GM12801 (cell line): ENCODE measurements around the gene DNAH10.

ENCODE experiments used
- CTCF ChIP-seq: IDR thresholded peaks from one replicate; pipeline ENCODE4 v1.5.1; 2011; ENCODE audit warnings: control low read depth; ENCODE audit not compliant: insufficient read length; ENCODE audit errors: extremely low read depth

Gene DNAH10

DNA sequence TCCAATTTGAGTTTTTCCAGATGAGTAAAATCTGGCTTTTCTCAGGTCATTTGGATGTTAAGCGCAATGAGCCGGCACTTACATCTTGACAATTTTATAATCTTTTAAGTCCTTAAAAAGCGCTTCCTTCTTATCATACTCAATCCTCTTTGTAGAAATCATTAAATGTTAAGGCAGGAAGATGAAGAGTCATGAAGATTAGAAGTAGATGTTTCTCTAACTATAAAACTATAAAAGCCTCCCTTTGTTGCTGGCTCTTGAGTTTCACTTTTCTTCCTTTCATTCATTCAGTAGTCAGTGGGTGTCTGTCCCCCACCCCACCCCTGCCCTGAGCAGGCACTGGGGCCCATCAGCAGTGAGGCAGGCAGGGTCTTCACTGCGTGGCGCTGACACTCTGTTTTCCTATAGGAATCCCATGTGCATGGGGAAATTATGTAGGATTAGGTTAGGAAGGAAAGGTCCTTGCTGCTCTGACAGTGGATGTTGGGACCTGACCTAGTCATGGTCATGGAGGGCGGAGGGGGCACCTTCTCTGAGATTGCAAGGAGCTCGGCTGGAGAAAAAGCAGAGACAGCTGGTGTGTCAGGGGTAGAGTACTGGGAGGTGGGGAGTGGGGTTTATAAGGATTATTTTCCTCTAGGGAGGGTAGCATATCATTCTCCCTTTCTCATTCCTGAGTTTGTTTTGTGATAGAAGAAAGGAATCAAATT, 144.8 kb downstream of the DNAH10 start:
- no peak for TF ChIP-seq CTCF

DNA sequence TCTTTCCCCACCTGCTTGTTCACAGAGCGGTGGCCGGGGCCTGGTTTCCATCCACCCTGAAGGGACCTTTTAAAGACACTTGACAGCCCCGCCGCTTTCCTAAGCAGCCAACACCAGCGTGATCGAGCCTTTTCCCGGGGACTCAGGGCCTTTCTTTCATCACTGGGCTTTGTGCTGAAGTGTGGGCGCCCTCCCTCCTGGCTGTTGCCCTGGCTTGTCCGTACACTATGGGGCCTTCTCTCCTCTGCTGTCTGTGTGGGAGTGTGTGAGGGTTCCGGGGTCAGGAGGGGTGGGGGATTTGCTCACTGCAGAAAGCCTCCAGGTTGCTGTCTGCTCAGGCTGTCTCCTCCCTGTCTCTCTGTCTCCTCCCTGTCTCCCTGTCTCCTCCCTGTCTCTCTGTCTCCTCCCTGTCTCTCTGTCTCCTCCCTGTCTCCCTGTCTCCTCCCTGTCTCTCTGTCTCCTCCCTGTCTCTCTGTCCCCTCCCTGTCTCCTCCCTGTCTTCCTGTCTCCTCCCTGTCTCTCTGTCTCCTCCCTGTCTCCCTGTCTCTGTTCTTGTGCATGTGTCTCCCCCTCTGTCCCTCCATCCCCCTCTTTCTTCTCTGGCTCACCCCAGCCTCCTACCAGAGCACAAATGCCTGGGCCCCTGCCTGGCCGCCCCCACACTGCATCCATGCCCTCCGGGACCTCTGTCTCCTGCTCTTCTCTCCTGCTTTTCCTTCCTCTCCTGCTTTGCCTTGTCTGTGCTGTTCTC, 145.8 kb downstream of the DNAH10 start:
- no peak for TF ChIP-seq CTCF

DNA sequence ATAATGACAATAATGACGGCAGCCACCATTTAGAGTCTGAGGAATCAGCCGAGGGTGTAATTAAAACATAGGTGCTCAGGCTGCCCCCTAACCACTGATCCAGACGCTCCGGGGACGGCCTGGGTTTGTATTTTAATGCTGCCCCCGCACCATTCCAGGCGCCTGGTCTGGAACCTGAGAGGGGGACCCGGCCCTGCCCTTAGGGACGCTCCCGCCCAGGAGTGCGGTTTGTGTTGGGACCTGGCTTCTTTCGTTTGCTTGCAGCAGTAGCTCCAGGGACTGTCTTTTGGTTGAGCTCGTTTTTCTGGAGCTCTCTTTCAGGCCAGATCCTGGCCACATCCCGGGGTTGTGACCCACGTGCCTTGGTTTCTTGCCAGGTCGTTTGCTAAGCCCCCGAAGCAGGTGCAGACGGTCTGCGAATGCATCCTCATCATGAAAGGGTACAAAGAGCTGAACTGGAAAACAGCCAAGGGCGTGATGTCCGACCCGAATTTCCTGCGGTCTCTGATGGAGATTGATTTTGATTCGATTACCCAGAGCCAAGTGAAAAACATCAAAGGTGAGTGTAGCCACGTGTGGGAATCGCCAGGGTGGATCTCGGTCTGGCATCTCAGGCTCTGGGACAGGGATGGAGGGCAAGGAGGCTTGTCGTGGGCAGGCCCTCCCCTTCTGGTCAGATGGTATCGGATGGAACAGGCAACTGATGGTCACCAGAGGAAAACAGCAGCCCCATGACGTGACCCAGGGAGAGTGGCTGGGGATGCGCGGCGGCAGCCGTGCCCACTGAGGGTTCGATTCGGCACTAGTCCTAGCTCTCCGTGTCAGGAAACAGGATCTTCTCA, 147.0 kb downstream of the DNAH10 start:
- no peak for TF ChIP-seq CTCF

- TF ChIP-seq CTCF = no peak
These were observed 148.0 kb downstream of the DNAH10 start for GRCh38 chr12:123910057-123910456.

GRCh38 chr12:123910761-123911193, 148.7 kb downstream of the DNAH10 start:
- no peak for TF ChIP-seq CTCF

- no peak for TF ChIP-seq CTCF
These were observed 150.6 kb downstream of the DNAH10 start for GRCh38 chr12:123912415-123913380.
